GM23338 (cell line): ENCODE data around the gene B4GALNT1. TPM values are rescaled to one million over a fixed set of nuclear protein-coding genes. Genes with fewer than 3 reads are reported as not detected.

Experiments used
- ATAC-seq: fragments of 200-7000 bp; cut with Tn5 transposase; 3 replicates; pipeline ENCODE4 v1.9.1; 2020
- DNase-seq: peaks from one replicate; pipeline ENCODE4 v3.0.0-alpha.2; 2015; ENCODE audit warnings: low spot score
- H2AFZ ChIP-seq: fragments of 200-600 bp; sonication (generic); 2 replicates; pipeline ENCODE4 v1.8.0; 2016; ENCODE audit warnings: antibody characterized with exemption, mild to moderate bottlenecking, moderate library complexity
- H3F3A ChIP-seq: fragments of 200-600 bp; sonication (generic); replicated peaks from 2 replicates; pipeline ENCODE4 v1.8.0; 2017; ENCODE audit warnings: antibody characterized with exemption, mixed run types, low read depth
- H3K27ac ChIP-seq: fragments of 200-600 bp; sonication (generic); 2 replicates; pipeline ENCODE4 v1.6.1; 2016; ENCODE audit warnings: low read depth
- H3K27me3 ChIP-seq: fragments of 200-600 bp; sonication (generic); 2 replicates; pipeline ENCODE4 v1.8.0; 2016; ENCODE audit warnings: mild to moderate bottlenecking, mixed run types, moderate library complexity; ENCODE audit not compliant: insufficient read depth
- H3K36me3 ChIP-seq: fragments of 200-600 bp; sonication (generic); 2 replicates; pipeline ENCODE4 v1.8.0; 2016; ENCODE audit warnings: mild to moderate bottlenecking; ENCODE audit not compliant: insufficient read depth
- H3K4me1 ChIP-seq: fragments of 200-600 bp; sonication (generic); 2 replicates; pipeline ENCODE4 v1.8.0; 2016; ENCODE audit warnings: mild to moderate bottlenecking, moderate library complexity; ENCODE audit not compliant: insufficient read depth
- H3K4me2 ChIP-seq: fragments of 200-600 bp; sonication (generic); 2 replicates; pipeline ENCODE4 v1.7.1; 2017; ENCODE audit warnings: mixed run types
- H3K4me3 ChIP-seq: fragments of 200-600 bp; sonication (generic); 2 replicates; pipeline ENCODE4 v1.6.1; 2016; ENCODE audit warnings: mixed run types
- H3K79me2 ChIP-seq: fragments of 200-600 bp; sonication (generic); replicated peaks from 2 replicates; pipeline ENCODE4 v1.8.0; 2017; ENCODE audit warnings: mild to moderate bottlenecking; ENCODE audit not compliant: insufficient read depth
- H3K9me2 ChIP-seq: fragments of 200-600 bp; sonication (generic); 2 replicates; pipeline ENCODE4 v1.8.0; 2017; ENCODE audit not compliant: insufficient read depth
- H4K20me1 ChIP-seq: fragments of 200-600 bp; sonication (generic); replicated peaks from 2 replicates; pipeline ENCODE4 v1.8.0; 2017; ENCODE audit warnings: mild to moderate bottlenecking; ENCODE audit not compliant: insufficient read depth
- H3K27ac Mint-ChIP-seq: 2 replicates; pipeline ENCODE4 v1.8.0; 2020; ENCODE audit warnings: inconsistent platforms, mild to moderate bottlenecking, moderate library complexity, mixed read lengths
- H3K27me3 Mint-ChIP-seq: 3 replicates; pipeline ENCODE4 v1.8.0; 2022; ENCODE audit warnings: low read depth, mild to moderate bottlenecking, moderate library complexity, mixed read lengths, inconsistent platforms; ENCODE audit not compliant: insufficient read depth, poor library complexity
- H3K36me3 Mint-ChIP-seq: 3 replicates; pipeline ENCODE4 v1.8.0; 2021; ENCODE audit warnings: low read depth, mild to moderate bottlenecking, inconsistent platforms, moderate library complexity, mixed read lengths
- H3K4me1 Mint-ChIP-seq: 3 replicates; pipeline ENCODE4 v1.8.0; 2020; ENCODE audit warnings: mild to moderate bottlenecking, inconsistent platforms, mixed read lengths
- H3K4me3 Mint-ChIP-seq: 3 replicates; pipeline ENCODE4 v1.8.0; 2021; ENCODE audit warnings: moderate library complexity, mild to moderate bottlenecking, inconsistent platforms, mixed read lengths
- H3K9me3 Mint-ChIP-seq: 3 replicates; pipeline ENCODE4 v1.8.0; 2020; ENCODE audit warnings: moderate library complexity, mild to moderate bottlenecking, inconsistent platforms, mixed read lengths
- CREB1 ChIP-seq: fragments of 250-450 bp; sonication (Bioruptor Pico); IDR thresholded peaks from 2 replicates; pipeline ENCODE4 v1.5.0; 2020; ENCODE audit warnings: low read depth, mild to moderate bottlenecking, moderate library complexity
- EZH2 ChIP-seq: fragments of 200-600 bp; sonication (generic); IDR thresholded peaks from one replicate; pipeline ENCODE4 v1.8.0; 2017; ENCODE audit warnings: antibody characterized with exemption, mild to moderate bottlenecking, low read depth; ENCODE audit not compliant: unreplicated experiment
- EZH2phosphoT487 ChIP-seq: fragments of 200-600 bp; sonication (generic); IDR thresholded peaks from one replicate; pipeline ENCODE4 v1.8.1; 2018; ENCODE audit warnings: antibody characterized with exemption; ENCODE audit not compliant: unreplicated experiment
- JUNB ChIP-seq: IDR thresholded peaks from one replicate; pipeline ENCODE4 v1.6.1; 2016; ENCODE audit warnings: antibody characterized with exemption; ENCODE audit not compliant: unreplicated experiment
- NANOG ChIP-seq: IDR thresholded peaks from 2 replicates; pipeline ENCODE4 v1.6.1; 2016; ENCODE audit warnings: antibody characterized with exemption, borderline replicate concordance
- POLR2AphosphoS5 ChIP-seq: IDR thresholded peaks from 2 replicates; pipeline ENCODE4 v1.6.1; 2016; ENCODE audit warnings: antibody characterized with exemption, low read depth
- STAT1 ChIP-seq: IDR thresholded peaks from one replicate; pipeline ENCODE4 v1.6.1; 2016; ENCODE audit warnings: antibody characterized with exemption; ENCODE audit not compliant: unreplicated experiment
- ZNF114 ChIP-seq: fragments of 250-450 bp; sonication (Bioruptor Pico); IDR thresholded peaks from 2 replicates; pipeline ENCODE4 v1.5.0; 2020; ENCODE audit warnings: mild to moderate bottlenecking, moderate library complexity
- ZNF462 ChIP-seq: fragments of 250-450 bp; sonication (Bioruptor Pico); IDR thresholded peaks from 2 replicates; pipeline ENCODE4 v1.5.0; 2020; ENCODE audit warnings: mild to moderate bottlenecking, moderate library complexity
- polyA plus RNA-seq: library from polyadenylated mRNA; unstranded; fragments of >200 nt; fragmentation: Nextera tagmentation; extraction: Ambion mirVana; gene quantifications from 2 replicates; pipeline ENCODE4 v1.2.1, GENCODE V29; 2016
- total RNA-seq: library from RNA; depleted of rRNA; stranded (reverse); fragments of >200 nt; shearing (Covaris generic); gene quantifications from 2 replicates; pipeline ENCODE4 v1.2.3, GENCODE V29; 2014

The B4GALNT1 gene
- total and polyA plus RNA-seq, 2 experiments from 2014 or later = 1.3 to 2.4 TPM

- no peak for TF ChIP-seq JUNB
- Histone ChIP-seq H3K36me3 (peaks cover 9% of the 10 kb centered on the region), H3K79me2 (no peaks in the 10 kb centered on the region), H3K27me3 (no peaks in the 10 kb centered on the region), H3K27ac (no peak overlapping the region), H3K9me2 (no peaks in the 10 kb centered on the region), H3K4me1 (peaks cover 17% of the 10 kb centered on the region), H4K20me1 (no peaks in the 10 kb centered on the region), H3F3A (no peaks in the 10 kb centered on the region), H3K4me2 (peak overlapping the region; percentile 66), H2AFZ (peak overlapping the region; percentile 5), H3K4me3 (0 out of 2 replicates have a peak overlapping the region, but pooled peaks have one; percentile 22)
- Mint-ChIP-seq H3K36me3 (peaks cover 16% of the 10 kb centered on the region; the same call in 2 of the 3 replicates), H3K4me1 (peaks cover 10% of the 10 kb centered on the region), H3K27ac (no peak overlapping the region), H3K9me3 (peaks cover 41% of the 10 kb centered on the region), H3K27me3 (peaks cover 10% of the 10 kb centered on the region), H3K4me3 (no peak overlapping the region; the same call in 2 of the 3 replicates)
- peak; percentile 59 for ATAC-seq
- no peak for DNase-seq
Measured at GRCh38 chr12:57641699-57642442, 8.9 kb upstream of the B4GALNT1 start.

- Histone ChIP-seq H3K79me2 (no peaks in the 10 kb centered on the region), H3K36me3 (peaks cover 8% of the 10 kb centered on the region), H3K27ac (no peak overlapping the region), H3K4me1 (peaks cover 17% of the 10 kb centered on the region), H4K20me1 (no peaks in the 10 kb centered on the region), H2AFZ (no peak overlapping the region), H3K27me3 (peaks cover 10% of the 10 kb centered on the region), H3K4me3 (no peak overlapping the region), H3K4me2 (no peak overlapping the region), H3F3A (no peaks in the 10 kb centered on the region), H3K9me2 (no peaks in the 10 kb centered on the region)
- no peak overlapping the region for H3K4me3 Mint-ChIP-seq
- ATAC-seq (no peak), DNase-seq (no peak)
- peaks cover 9% of the 10 kb centered on the region; the same call in 2 of the 3 replicates for H3K36me3 Mint-ChIP-seq
- H3K27me3 Mint-ChIP-seq = peaks cover 10% of the 10 kb centered on the region
- peaks cover 31% of the 10 kb centered on the region; the same call in 2 of the 3 replicates for H3K9me3 Mint-ChIP-seq
- H3K27ac Mint-ChIP-seq = no peak overlapping the region
- H3K4me1 Mint-ChIP-seq = peaks cover 10% of the 10 kb centered on the region
- no peak for TF ChIP-seq POLR2AphosphoS5
- no peak for TF ChIP-seq STAT1
- no peak for TF ChIP-seq EZH2phosphoT487
- no peak for TF ChIP-seq CREB1
Measured at GRCh38 chr12:57640175-57641042, 7.4 kb upstream of the B4GALNT1 start.

GRCh38 chr12:57638096-57638495 is 5.1 kb upstream of the B4GALNT1 start:
- Histone ChIP-seq H3K79me2 (no peaks in the 10 kb centered on the region), H3K4me1 (peaks cover 24% of the 10 kb centered on the region), H3F3A (no peaks in the 10 kb centered on the region), H3K4me2 (no peak overlapping the region), H3K27me3 (peaks cover 33% of the 10 kb centered on the region), H3K27ac (no peak overlapping the region), H2AFZ (peak overlapping the region; percentile 59; the same call in 1 of the 2 replicates), H4K20me1 (no peaks in the 10 kb centered on the region), H3K9me2 (no peaks in the 10 kb centered on the region), H3K36me3 (no peaks in the 10 kb centered on the region), H3K4me3 (no peak overlapping the region)
- no peak for ATAC-seq
- Mint-ChIP-seq H3K4me3 (no peak overlapping the region), H3K27ac (no peak overlapping the region), H3K9me3 (peaks cover 12% of the 10 kb centered on the region; the same call in 2 of the 3 replicates), H3K27me3 (peaks cover 21% of the 10 kb centered on the region), H3K4me1 (peaks cover 13% of the 10 kb centered on the region), H3K36me3 (no peaks in the 10 kb centered on the region; the same call in 2 of the 3 replicates)
- no peak for DNase-seq
- TF ChIP-seq ZNF462 (CRISPR knock-in tag) (no peak), JUNB (no peak), EZH2phosphoT487 (no peak), ZNF114 (CRISPR knock-in tag) (no peak), EZH2 (no peak), NANOG (no peak)
